ENCODE results near the gene ERGIC1. TPM values are rescaled to one million over a fixed set of nuclear protein-coding genes. Genes with fewer than 3 reads are reported as not detected.

The ERGIC1 gene
- polyA plus RNA-seq, 1 donor from 2014 or later = 59.1 TPM

- Histone ChIP-seq H3K4me3 (ENCODE audit: low read length) (no peak overlapping the region), H3K4me2 (ENCODE audit: low read length) (no peak overlapping the region), H4K20me1 (ENCODE audit: insufficient read depth) (no peaks in the 10 kb centered on the region), H3K79me2 (replicated peaks; ENCODE audit: insufficient read depth, low read length) (no peaks in the 10 kb centered on the region), H3K27ac (ENCODE audit: low read length) (no peak overlapping the region), H3K9me2 (ENCODE audit: insufficient read depth, low read length) (no peaks in the 10 kb centered on the region), H3K9ac (ENCODE audit: low read length) (no peak overlapping the region), H3F3A (ENCODE audit: insufficient read depth, low read length, poor library complexity, severe bottlenecking) (no peaks in the 10 kb centered on the region), H3K27me3 (ENCODE audit: insufficient read depth, low read depth, low read length) (no peaks in the 10 kb centered on the region), H3K9me3 (ENCODE audit: low read length) (no peaks in the 10 kb centered on the region), H3K36me3 (ENCODE audit: insufficient read depth, low read length) (no peaks in the 10 kb centered on the region), H2AFZ (ENCODE audit: low read depth, low read length) (no peak overlapping the region)
- no peak for TF ChIP-seq EP300 (conservative IDR thresholded peaks at IDR 0.05; ENCODE audit: poor library complexity, severe bottlenecking)
- no peak for TF ChIP-seq RAD21 (conservative IDR thresholded peaks at IDR 0.05)
- no peak for TF ChIP-seq EZH2 (IDR thresholded peaks at IDR 0.05; ENCODE audit: borderline replicate concordance, insufficient read depth, low read length, poor library complexity, severe bottlenecking)
- TF ChIP-seq POLR2AphosphoS5 (IDR thresholded peaks at IDR 0.05) = no peak
- TF ChIP-seq REST (IDR thresholded peaks at IDR 0.05; ENCODE audit: borderline replicate concordance) = no peak
- TF ChIP-seq CTCF (IDR thresholded peaks at IDR 0.05; ENCODE audit: poor library complexity, severe bottlenecking) = no peak
- TF ChIP-seq TAF1 (IDR thresholded peaks at IDR 0.05; ENCODE audit: low read depth) = no peak
- no peak for TF ChIP-seq SMC3 (conservative IDR thresholded peaks at IDR 0.05; ENCODE audit: poor library complexity)
Observed at GRCh38 chr5:172886974-172887501, 53.0 kb downstream of the ERGIC1 start.

- no peaks in the 10 kb centered on the region for H3K9me2 ChIP-seq (ENCODE audit: insufficient read depth, low read length)
- no peak overlapping the region for H3K4me2 ChIP-seq (ENCODE audit: low read length)
- H3K27me3 ChIP-seq (ENCODE audit: insufficient read depth, low read depth, low read length) = no peaks in the 10 kb centered on the region
- TF ChIP-seq TAF1 (IDR thresholded peaks at IDR 0.05; ENCODE audit: low read depth) (no peak), CTCF (IDR thresholded peaks at IDR 0.05; ENCODE audit: poor library complexity, severe bottlenecking) (no peak)
- no peaks in the 10 kb centered on the region for H3K36me3 ChIP-seq (ENCODE audit: insufficient read depth, low read length)
- no peak overlapping the region for H3K27ac ChIP-seq (ENCODE audit: low read length)
- H3K79me2 ChIP-seq (replicated peaks; ENCODE audit: insufficient read depth, low read length) = no peaks in the 10 kb centered on the region
- peak overlapping the region; percentile 20 for H3K9ac ChIP-seq (ENCODE audit: low read length)
- H3K4me3 ChIP-seq (ENCODE audit: low read length) = no peak overlapping the region
- H3K9me3 ChIP-seq (ENCODE audit: low read length) = no peaks in the 10 kb centered on the region
- no peaks in the 10 kb centered on the region for H3F3A ChIP-seq (ENCODE audit: insufficient read depth, low read length, poor library complexity, severe bottlenecking)
- no peak overlapping the region for H2AFZ ChIP-seq (ENCODE audit: low read depth, low read length)
- H4K20me1 ChIP-seq (ENCODE audit: insufficient read depth) = no peaks in the 10 kb centered on the region
Observed at GRCh38 chr5:172887692-172888091, 53.6 kb downstream of the ERGIC1 start.
